ENCODE measurements around the gene TDRD7.

Gene TDRD7

DNA sequence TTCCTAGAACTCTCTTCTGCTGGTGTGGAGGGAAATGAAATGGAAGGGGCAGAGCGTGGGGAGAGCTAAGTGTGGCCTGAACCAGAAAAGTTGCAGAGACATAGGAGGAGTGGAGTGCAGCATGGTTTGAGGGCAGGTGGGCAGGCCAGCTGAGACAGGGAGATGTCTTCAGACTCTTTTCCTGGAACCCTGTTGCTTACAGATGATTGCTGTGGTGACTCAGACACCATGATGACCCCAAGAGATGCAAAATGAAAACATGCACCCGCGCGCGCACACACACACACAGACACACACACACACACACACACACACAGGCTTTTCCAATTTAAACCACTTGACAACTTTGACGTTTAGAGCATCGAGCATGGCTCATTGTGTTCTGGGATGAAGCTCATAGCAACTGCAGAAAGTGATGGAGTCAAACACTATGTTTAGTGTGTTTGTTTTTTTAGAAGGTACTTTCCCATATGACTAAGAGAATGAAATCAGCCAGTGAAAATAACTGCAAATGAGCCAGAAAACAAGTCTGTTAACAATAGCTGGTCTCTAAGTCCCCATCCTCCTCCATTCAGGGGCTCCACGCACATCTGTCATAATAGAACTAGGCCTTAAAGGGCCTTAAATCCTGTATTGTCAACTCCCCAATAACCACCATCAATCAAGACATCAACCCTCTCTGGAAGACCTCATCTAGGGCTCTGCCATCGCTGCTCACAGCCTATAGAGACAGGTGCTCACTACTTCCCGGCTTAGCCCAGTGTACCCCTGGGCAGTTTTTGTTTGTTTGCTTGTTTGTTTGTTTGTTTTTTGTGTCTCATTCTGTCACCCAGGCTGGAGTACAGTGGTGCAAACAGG, 99.1 kb downstream of the TDRD7 start:
- no peak for DNase-seq

DNA sequence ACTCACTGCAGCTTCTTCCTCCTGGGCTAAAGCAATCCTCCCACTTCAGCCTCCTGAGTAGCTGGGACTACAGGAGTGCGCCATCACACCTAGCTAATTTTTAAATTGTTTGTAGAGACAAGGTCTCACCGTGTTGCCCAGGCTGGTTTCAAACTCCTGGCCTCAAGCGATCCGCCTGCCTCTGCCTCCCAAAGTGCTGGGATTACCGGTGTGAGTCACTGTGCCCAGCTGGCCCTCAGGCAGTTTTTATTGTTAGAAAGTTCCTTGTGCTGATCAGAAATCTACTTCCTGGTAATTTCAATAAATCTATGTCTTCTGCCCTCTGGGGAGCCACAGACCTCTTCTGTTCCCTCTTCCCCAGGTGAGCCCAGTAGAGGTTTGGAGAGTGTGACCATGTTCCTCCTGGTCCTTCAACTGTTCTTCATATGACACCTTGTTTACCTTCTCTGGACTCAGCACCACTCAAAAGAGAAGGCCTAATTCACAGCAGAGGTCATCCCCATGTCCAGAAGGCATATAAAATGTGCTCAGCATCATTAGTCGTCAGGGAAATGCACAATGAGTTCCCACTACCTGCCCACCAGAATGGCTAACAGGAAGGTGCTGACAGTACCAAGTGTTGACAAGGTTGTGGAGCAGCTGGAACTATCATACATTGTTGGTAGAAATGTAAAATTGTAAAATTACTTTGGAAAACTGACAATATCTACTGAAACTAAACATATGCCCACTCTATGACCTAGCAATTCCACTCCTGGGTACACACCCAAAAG, 99.9 kb downstream of the TDRD7 start:
- no peak for DNase-seq

DNA sequence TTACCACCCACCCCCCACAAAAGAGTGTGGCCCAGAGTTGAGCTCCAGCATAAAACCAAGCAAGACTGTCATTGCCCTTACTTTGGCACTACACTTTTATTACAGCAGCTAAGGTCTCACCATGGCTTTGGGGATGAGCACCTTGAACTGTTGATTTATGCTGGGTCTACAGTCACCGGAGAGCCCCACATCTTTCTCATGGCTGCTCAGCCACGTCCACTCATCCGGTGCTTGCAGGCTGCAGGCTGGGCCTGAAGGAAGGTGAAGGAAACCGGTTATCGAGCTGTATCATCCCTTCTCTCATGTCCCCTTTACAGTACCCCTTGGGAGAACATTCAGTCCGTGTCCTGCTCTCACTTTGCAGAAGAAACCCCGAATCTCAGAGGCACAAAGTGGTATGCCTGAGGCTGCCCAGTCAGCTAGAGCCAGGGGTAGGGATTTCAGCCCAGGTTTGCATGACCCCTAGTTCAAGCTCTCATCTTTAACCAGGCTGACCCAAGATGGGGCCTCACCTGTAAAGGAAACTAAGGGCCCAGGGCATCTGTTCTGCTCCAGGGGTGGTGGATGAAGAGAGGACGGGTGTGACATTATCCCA, 101.2 kb downstream of the TDRD7 start:
- no peak for DNase-seq

DNA sequence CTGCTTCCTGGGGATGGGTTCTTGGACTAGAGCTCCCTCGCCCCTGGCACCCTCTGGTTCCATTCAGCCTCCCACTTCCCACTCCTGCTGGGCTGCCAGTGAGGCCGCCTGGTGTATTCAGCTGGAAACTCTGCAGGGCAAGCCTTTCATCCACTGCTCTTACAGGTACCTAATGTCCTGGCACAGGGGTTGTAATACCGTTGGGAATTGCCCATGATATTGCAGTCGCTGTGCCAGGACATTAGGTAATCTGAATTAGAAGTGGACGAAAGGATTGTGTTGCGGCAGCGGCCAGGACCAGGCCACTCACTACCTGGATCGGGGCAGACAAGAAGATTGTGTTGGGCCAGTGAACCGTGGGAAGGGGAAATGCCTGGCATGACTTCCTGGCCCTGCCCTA, 102.6 kb downstream of the TDRD7 start:
- no peak for DNase-seq

DNA sequence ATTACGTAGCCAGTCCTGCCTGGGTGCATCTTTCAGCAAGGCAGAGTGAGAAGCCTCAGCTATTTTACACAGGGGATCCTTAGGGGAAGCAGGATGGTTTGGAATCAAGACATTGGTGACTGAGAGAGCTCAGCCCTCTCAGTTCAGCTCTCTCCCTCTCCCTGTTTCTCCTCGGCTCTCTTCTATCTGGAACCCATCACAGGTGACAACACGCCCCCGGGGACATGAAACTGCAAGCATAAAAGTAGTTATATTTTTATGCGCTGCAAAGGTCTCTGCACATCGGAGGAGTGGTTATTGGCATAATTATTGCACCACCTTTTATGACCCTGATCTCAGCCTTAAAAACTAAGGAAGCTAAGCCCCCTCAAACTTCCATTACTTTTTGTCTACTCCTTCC, 103.8 kb downstream of the TDRD7 start:
- DNase-seq = no peak

DNA sequence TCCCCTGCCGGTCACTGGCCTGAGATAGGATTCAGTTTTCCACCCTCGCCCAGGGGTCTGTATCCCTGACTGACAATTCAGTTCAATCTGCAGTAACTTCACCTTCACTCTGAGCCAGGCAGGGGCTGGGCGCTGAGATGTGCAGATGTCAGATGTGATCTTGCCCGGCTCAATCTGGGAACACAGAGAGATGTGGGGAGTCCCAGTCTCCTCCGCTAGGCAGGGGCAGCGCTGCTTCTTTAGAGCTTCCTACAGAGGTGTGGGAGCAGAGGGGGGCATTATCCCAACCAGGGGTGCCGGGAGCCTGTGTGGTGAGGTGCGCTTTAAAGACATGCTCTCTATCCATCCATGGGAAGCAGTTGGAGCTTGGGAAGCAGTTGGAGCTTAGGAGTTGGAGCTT, 104.2 kb downstream of the TDRD7 start:
- no peak for DNase-seq

DNA sequence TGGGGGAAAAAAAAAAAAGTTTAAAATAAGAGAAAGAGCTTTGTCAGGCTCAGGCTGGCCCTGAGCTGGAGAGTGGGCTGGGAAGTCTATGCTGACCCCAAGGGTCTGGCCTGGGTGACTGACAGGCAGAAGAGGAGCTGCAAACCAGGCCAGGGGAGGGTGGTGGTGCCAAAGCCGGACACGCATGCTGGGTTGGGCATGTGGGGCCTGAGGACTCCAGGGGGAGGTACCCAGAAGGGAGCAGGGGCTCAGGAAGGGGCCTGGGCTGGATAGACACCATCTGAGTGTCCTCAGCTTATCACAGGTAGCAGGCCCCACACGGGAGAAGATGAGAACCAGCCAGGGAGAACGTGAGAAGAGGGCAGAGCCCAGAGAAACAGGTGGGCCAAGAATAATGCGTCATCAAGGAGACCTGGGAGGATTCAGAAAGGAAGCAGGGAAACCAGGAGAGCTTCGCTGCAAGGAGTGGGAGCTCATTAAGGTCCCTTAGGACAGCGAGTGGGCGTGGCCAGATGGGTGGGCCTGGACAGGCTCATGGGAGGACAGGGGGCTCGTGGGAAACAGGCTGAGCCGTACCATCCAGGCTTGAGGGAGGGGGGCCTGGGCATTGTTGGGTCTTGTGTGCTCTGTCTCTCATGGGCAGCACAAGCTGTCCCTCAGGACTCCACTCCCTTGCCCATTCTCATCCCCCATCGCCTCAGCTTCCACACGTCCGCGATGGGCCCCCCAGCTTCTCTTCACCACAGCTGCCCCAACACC, 105.6 kb downstream of the TDRD7 start:
- DNase-seq = no peak

DNA sequence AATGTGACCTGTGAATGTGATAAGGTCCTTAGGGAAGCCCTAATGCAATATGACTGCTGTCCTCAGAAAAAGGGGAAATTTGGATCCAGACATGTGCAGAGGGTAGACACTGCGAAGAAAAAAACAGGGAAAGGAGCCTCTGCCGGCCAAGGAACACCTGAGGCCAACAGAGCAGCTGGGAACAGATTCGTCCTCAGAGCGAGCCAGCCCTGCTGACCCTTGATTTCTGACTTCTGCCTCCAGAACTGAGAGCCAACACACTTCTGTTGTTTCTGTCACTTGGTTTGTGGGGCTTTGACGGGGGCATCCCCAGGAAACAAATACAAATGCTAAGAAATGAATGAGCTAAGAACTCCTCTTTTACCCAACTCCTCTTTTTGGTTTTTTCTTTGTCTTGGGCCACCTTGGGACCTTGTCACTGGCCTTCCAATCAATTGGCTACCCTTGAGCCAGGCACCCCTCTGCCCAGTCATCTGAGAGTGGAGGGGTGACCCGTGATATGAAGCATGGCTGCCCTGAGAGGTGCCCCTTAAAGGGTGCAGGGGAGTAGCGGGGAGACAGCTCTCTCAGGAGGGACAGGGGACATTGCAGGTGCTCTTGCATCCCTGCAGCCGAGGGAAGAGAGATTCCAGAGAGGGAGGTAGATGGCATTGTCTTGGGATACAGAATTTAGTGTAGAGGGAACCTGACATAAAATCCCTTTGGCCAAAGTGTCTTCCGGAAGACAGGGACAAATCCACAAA, 106.4 kb downstream of the TDRD7 start:
- DNase-seq = no peak

DNA sequence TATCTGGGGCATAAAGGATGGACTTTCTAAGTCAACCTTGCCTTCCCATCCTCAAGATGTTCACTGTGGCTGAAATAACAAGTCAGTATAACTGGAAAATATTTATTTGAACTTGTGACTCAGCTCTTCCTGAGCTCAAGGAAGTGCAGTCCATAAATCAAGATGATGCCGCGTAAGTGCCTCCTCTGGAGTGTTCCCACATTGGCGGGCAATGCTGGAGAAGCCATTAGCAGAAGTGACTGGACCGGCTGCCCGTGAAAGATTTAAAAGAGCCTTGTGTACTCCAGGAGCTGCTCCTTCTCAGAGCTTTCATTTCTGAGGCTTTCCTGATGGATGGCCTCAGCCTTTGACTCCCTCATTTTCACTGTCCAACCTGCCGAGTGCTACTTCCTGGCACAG, 107.0 kb downstream of the TDRD7 start:
- no peak for DNase-seq

DNA sequence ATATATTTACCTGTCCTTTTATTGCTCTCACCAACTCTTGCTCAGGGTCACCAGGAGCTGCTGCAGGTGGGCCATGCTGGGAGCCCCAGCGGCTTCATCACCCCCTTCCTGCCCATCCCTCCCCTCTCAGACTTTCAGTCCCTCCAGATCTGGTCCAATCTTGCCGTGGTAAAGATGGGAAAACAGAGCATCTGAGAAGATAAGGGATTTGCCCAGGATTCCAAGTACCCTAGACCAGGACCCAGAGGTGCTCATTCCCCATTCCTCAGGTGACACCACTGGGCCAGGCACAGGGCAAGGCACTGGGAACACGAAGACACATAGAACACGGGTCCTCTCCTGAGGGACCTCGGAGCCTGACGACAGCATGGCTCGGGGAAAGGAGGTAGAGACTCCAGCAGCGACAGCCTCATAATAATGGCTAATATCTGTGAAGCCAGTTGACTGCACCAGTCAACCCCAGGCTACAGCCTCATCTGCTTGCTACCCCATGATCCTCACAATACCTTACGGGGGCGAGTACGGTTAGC, 107.6 kb downstream of the TDRD7 start:
- DNase-seq = no peak

DNA sequence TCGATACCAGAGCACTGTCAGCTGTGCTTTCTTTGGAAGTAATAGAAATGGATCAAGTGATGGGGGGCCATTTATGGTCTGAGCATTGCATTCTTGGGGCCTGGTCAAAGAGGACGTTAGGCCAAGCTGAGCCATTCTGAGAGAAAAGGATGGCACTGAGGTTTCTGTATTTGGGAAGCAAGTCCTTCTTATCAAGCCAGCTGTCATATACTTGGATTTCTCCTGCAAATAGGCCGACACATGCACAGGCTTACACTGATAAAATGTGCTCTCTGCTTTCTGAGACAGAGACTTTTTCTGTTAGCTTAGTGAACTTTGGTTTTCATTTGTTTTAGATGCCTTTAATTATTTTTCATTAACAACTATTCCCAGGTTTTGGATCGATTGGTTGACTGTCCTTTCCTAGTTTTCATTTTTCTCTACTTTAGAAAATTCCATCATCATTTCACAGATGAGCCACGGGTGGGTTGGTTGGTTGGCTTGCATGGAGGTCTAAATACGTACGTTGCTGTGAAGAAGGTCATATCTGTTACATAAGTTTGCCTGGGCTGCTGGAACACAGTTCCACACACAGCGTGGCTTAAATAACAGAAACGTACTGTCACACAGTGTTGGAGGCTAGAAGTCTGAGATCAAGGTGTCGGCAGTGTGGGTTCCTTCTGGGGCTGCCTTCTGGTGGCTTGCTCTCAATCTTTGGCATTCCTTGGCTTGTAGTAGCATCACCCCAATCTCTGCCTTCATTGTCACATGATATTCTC, 109.9 kb downstream of the TDRD7 start:
- no peak for DNase-seq

DNA sequence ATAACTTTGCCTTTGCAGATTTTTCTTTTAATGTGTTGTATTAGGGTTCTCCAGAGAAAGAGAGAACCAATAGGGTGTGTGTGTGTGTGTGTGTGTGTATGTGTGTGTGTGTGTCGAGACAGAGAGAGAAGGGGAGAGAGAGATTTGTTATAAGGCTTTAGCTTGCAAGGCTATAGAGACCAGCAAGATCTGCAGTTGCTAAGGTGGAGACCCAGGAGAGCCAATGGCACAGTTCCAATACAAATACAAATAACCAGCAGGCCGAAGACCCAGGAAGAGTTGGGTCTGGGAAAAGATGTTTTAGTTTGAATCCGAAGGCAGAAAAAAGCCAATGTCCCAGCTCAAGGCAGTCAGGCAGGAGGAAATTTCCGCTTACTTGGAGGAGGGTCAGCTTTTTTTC, 112.5 kb downstream of the TDRD7 start:
- no peak for DNase-seq

DNA sequence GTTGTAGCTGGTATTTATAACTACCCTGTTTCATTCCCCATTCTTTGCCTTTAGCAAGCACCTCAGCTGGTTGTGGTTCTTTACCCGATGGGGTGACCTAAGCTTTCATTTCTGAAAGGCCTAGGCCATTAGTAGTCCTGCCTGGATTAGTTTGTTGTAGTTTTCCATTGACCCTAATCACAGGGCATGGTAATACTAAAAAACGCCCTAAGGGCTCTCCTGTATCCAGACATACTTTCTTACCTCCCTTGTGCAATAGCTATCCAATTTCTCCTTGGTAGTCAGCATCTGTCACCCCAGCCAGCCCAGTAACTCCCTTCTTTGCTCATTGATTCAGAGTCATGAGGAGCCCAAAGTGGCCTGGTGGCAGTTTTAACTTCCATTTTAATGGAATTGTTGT, 113.6 kb downstream of the TDRD7 start:
- no peak for DNase-seq

DNA sequence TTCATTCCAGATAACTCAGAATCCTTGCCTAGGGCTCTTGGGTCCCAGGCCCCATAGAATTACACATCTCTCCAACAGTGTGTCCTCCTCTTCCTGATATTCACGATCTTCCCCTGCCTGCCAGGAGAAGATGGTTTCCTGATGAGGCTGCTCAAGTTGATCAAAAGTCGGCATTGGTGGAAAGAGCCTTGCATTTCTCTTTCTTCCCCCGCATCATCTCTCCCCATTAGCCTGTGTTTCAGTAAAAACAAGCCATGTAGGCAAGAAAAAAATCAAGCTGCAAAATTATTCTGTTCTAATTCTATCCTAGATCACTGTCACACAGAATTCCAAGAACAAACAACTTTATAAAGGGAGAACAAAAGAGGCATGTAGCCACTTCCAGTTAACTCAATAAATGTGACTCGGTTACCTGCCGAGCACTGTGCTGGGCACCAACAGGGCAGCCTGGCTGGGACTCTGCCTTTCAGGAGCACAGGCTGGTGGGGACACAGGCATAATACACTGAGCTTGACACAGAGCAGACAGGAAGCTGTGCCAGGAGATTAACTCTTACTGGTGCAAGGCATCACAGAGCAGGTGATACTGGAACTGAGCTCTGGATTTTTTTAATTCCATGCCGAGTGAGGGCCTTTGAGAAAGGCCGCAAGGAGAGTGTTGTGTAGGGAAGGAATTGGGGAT, 115.1 kb downstream of the TDRD7 start:
- DNase-seq = no peak

DNA sequence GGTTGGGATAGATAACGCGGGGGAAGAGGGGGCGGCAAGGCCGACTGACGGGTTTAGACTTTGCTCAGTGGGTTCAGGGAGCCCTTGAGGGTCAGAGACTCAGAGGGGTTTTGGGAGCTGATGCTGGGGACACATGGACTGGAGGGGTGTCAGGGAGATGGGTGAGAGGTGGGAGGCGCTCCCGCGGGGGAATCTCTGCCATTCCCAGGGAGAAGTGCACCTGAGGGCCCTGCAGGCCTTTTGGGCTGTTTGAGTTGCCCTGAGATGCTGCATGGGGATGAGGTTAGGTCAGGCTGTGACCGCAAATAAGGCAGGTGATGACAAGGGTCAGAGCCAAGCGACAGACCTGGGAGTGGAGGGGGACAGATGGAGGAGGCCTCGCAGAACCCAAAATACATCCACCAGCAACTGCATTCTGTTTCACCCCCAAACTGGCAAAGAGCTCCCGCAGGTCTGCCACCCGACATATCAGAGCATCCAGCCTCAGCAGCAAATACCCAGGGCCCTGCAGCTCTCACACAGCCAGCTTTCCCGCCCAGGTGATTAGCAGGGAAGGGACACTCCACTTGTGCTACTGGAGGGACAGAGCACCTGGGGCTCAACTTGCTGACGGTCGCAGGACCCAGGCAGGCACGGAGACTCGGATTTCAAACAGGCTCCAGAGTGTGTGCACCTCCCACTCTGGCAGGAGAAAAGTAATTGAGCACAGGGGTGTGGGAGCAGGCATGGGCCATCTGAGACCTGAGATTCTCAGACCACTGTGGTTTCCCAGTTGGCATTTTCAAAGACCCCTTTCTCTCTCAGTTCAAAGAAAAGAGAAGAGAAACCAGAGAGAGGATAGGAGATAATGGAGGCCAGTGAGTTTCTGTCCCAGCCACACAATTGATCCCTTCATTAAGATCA, 116.0 kb downstream of the TDRD7 start:
- no peak for DNase-seq

DNA sequence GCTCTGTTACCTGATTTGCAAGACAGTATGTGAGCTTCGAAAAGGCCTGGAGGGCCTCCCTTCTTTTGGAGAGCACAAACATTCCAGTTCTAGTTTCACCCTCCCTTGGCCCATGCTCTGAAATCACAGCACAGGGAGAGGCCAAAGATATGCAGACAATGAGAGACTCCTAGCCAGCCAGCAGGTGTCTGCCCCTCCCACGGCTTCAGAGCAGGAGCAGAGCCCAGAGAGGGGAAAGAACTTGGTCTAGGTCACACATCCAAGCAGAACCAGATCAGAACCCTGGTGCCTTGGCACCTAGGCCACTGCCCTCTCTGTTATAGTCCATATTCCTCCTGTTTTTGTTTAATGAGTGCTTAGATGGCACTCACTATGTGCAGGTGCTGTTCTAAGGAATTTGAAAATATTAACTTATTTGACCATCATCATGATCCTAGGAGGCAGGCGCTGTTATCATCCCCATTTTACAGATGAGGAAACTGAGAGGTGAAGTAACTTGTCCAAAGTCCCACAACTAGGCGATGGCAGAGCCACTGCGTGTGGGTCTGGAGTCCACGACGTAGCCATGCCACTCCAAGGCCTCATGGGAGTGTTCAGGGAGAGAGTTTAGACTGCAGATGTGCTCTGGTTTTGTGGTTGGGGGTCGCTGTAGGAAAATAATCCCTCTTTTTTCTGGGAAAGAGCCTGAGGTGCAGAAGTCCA, 116.8 kb downstream of the TDRD7 start:
- DNase-seq = no peak

DNA sequence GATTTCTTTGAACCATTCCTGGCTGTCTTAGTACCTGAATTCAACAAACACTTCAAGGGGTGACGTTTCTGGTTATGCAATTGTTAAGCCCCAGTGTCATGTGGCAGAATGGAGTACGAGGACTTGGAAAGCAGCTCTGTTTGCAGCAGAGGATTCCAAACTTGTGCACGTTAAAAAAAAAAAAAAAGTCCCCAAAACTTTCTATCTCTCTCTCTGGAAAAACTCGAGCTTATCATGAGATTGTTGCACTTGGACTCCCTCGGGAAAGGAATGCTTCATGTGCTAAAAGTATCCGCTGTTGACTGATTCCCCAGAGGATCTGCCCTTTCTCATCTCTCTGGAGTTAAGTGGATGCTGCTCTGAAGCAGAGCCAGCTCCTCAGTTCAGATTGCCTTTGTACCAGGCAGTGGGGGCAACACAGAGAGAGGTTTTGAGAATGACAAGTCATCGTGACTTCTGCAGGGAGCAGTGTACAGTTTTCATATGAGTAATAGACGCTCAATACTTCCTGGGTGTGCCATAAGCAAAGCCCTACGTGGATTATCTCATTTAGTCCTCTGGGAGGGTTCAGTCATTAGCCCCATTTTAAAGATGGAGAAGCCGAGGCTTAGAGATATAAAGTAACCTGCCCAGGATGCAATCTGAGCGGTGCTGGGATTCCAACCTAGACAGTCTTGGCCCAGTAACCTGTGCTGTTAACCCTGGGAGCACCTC, 117.6 kb downstream of the TDRD7 start:
- DNase-seq = no peak

DNA sequence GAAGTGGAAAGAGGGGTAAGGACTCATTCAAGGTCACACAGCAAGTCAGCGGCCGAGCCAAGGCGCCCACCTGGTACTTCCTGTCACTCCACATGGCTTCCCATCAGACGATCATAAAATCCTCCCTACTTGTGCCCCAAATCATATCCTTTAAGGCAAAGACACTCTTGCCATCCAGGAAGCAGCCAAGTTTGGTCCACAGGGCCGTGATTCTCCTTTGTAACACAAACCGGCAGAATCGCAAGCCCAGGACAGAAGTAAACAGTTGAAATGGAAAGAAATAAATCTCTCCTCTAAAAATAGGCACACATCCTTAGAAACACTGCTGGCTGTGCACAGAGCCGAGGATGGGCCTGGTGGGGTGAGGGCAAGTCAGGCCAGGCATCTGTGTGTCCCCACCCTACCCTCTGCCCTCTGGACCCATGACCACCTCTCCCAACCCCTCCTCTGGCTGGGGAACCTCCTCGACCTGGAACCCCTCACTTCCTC, 120.0 kb downstream of the TDRD7 start:
- no peak for DNase-seq

Measured in retina (tissue), 1 donor.